A549 (cell line): ENCODE measurements around the gene PTPRJ.

ENCODE experiments used
- FOSL2 ChIP-seq, 2 experiments: fragments of 450-650 bp in 1 of 2; fragments of >200 bp in 1 of 2; sonication (Bioruptor Twin) in 1 of 2; formaldehyde crosslinking; IDR thresholded peaks; 2 replicates each; pipeline versions ENCODE4 v1.5.0 to v1.6.1; 2016 to 2020; ENCODE audit warnings: mild to moderate bottlenecking in 1 of 2, moderate library complexity in 1 of 2
- HOXA7 ChIP-seq: fragments of 250-450 bp; sonication (Bioruptor Pico); IDR thresholded peaks from 2 replicates; pipeline ENCODE4 v1.5.0; 2020; ENCODE audit warnings: mild to moderate bottlenecking, moderate library complexity
- NFE2L2 ChIP-seq: fragments of 150-350 bp; conservative IDR thresholded peaks from 2 replicates; pipeline ENCODE4 v1.6.1; 2014; ENCODE audit warnings: low read length
- POLR2A ChIP-seq: IDR thresholded peaks from 2 replicates; pipeline ENCODE4 v1.6.1; 2012; ENCODE audit warnings: mild to moderate bottlenecking, low read length
- TF ChIP-seq, protein P1 (sequence below): fragments of >200 bp; sonication (Bioruptor Twin); formaldehyde crosslinking; IDR thresholded peaks from 3 replicates; pipeline ENCODE4 v1.5.1; 2016
- TF ChIP-seq, protein P2 (sequence below): fragments of 450-650 bp; IDR thresholded peaks from 2 replicates; pipeline ENCODE4 v1.6.1; 2014; ENCODE audit warnings: antibody characterized with exemption
- TF ChIP-seq, protein P3 (sequence below): IDR thresholded peaks from 2 replicates; pipeline ENCODE4 v1.6.1; 2012

DNA sequence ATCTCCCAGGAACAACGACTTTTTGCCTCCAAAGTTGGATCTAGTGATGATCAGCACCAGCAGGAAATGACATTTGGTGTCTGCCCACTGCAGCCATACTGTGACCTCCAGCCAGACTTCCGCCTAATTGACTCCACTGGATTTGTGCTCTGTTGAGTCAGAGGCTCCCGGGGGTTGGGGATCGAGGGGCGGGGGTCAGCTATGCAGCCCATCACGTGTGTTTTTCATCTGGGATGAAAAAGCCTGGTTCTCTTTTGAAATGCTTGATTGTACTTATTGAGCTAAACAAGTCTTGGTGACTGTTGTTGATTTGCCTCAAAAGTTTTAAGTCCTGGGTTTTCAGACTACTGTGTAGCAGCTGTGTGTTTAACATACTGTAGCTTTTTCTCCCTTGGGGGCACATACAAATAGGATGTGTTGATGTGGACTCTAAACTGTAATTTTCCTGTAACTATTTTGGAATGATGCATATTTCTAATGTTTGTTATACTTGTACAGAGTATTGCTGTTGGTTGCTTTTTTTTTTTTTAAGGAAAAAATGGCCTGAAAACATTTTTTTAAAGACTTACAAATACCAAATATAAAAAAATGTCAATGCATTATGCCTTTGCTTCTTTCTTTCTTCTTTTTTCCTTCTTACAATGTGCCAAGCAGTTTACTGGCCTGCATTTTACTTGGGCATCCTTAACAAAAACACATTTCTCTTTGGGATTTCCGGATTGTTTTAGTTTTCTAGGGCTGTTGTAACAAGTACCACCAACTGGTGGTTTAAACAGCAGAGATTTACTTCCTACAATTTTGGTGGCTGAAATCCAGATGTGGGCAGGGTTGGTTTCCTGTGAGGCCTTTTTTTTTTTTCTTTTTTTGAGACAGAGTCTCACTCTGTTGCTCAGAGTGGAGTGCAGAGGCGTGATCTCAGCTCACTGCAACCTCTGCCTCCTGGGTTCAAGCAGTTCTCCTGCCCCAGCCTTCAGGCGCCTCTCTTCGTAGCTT, 190.2 kb downstream of the PTPRJ start:
- TF ChIP-seq, protein P1, sequence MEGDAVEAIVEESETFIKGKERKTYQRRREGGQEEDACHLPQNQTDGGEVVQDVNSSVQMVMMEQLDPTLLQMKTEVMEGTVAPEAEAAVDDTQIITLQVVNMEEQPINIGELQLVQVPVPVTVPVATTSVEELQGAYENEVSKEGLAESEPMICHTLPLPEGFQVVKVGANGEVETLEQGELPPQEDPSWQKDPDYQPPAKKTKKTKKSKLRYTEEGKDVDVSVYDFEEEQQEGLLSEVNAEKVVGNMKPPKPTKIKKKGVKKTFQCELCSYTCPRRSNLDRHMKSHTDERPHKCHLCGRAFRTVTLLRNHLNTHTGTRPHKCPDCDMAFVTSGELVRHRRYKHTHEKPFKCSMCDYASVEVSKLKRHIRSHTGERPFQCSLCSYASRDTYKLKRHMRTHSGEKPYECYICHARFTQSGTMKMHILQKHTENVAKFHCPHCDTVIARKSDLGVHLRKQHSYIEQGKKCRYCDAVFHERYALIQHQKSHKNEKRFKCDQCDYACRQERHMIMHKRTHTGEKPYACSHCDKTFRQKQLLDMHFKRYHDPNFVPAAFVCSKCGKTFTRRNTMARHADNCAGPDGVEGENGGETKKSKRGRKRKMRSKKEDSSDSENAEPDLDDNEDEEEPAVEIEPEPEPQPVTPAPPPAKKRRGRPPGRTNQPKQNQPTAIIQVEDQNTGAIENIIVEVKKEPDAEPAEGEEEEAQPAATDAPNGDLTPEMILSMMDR = no peak
- TF ChIP-seq NFE2L2 = no peak
- TF ChIP-seq, protein P2, sequence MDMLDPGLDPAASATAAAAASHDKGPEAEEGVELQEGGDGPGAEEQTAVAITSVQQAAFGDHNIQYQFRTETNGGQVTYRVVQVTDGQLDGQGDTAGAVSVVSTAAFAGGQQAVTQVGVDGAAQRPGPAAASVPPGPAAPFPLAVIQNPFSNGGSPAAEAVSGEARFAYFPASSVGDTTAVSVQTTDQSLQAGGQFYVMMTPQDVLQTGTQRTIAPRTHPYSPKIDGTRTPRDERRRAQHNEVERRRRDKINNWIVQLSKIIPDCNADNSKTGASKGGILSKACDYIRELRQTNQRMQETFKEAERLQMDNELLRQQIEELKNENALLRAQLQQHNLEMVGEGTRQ = no peak
- no peak for TF ChIP-seq FOSL2 (IDR thresholded peaks at IDR 0.05)
- TF ChIP-seq FOSL2 (CRISPR knock-in tag; IDR thresholded peaks at IDR 0.05) = no peak
- TF ChIP-seq, protein P3, sequence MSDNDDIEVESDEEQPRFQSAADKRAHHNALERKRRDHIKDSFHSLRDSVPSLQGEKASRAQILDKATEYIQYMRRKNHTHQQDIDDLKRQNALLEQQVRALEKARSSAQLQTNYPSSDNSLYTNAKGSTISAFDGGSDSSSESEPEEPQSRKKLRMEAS = no peak
- no peak for TF ChIP-seq POLR2A
- TF ChIP-seq HOXA7 (CRISPR knock-in tag) = no peak
